Stomach (tissue), 4 donors: ENCODE measurements around the gene AZGP1.

Experiments used
- CTCF ChIP-seq, 7 experiments: fragments of 450-650 bp in 4 of 7; fragments of 200-600 bp in 3 of 7; sonication (generic) in 3 of 7; IDR thresholded peaks; one replicate each; pipeline ENCODE4 v1.5.1; 2016 to 2019; ENCODE audit warnings: antibody characterized with exemption in 7 of 7, control low read depth in 2 of 7, mild to moderate bottlenecking in 1 of 7
- POLR2A ChIP-seq, 4 donors: fragments of 450-650 bp; IDR thresholded peaks; one replicate each; pipeline ENCODE4 v1.6.1; 2016; ENCODE audit warnings: antibody characterized with exemption in 4 of 4, control low read depth in 2 of 4, mild to moderate bottlenecking in 1 of 4, moderate library complexity in 1 of 4
- POLR2AphosphoS5 ChIP-seq, 3 donors: sonication (generic); formaldehyde crosslinking; IDR thresholded peaks; one replicate each; pipeline ENCODE4 v1.6.1; 2016; ENCODE audit warnings: antibody characterized with exemption in 3 of 3

- TF ChIP-seq CTCF (IDR thresholded peaks at IDR 0.05) (no peak), POLR2AphosphoS5 (IDR thresholded peaks at IDR 0.05) (peak in 2 of 3 donors; percentile 45 to 55), POLR2A (IDR thresholded peaks at IDR 0.05) (no peak)
Measured at GRCh38 chr7:100003711-100004661, 28.2 kb upstream of the AZGP1 start.
